ENCODE measurements around the gene XRCC2. TPM values are rescaled to one million over a fixed set of nuclear protein-coding genes. Genes with fewer than 3 reads are reported as not detected.

The XRCC2 gene
- total and polyA plus RNA-seq, 2 of the 8 experiments (the other 6 are each of a cell fraction or from before 2014, with no cell fraction given) = 14.6 to 34.0 TPM

GRCh38 chr7:152619027-152619739 lies 56.8 kb downstream of the XRCC2 start:
- Histone ChIP-seq H3K56ac (replicated peaks; ENCODE audit: insufficient read length, low read depth, low read length) (no peak overlapping the region), H2BK12ac (ENCODE audit: low read depth, low read length) (no peak overlapping the region), H3K4me1 (replicated peaks in 1 of 4; ENCODE audit: control insufficient read depth in 3 of 4, insufficient read depth in 4 of 4, low read length in 3 of 4) (no peaks in the 10 kb centered on the region), H2AFZ (ENCODE audit: low read length) (no peak overlapping the region), H3K9ac (replicated peaks in 1 of 4; ENCODE audit: extremely low read depth in 1 of 4, low read depth in 3 of 4, low read length in 3 of 4) (no peak overlapping the region), H2BK20ac (ENCODE audit: low read length) (no peak overlapping the region), H3K23me2 (ENCODE audit: low read depth, low read length) (no peaks in the 10 kb centered on the region), H3K23ac (ENCODE audit: insufficient read length) (no peak overlapping the region), H4K8ac (ENCODE audit: extremely low read depth, insufficient read depth, low read length) (no peak overlapping the region), H3K27me3 (replicated peaks in 1 of 4; ENCODE audit: control insufficient read depth in 3 of 4, extremely low read depth in 1 of 4, insufficient read depth in 3 of 4, low read length in 3 of 4) (no peaks in the 10 kb centered on the region), H3K27ac (ENCODE audit: low read depth, low read length) (no peak overlapping the region), H3K4ac (replicated peaks; ENCODE audit: insufficient read length, low read depth, low read length) (no peak overlapping the region), H3K36me3 (ENCODE audit: control insufficient read depth in 2 of 4, insufficient read depth in 4 of 4, low read length in 3 of 4) (no peaks in the 10 kb centered on the region), H4K5ac (ENCODE audit: insufficient read length, low read depth, low read length) (no peak overlapping the region), H3K79me2 (ENCODE audit: control insufficient read depth in 1 of 2, insufficient read depth in 2 of 2, low read length in 2 of 2) (no peaks in the 10 kb centered on the region), H3K9me3 (ENCODE audit: insufficient read depth in 2 of 2, low read depth in 1 of 2, low read length in 1 of 2) (no peaks in the 10 kb centered on the region), H3K14ac (ENCODE audit: insufficient read length) (no peak overlapping the region), H2BK5ac (ENCODE audit: low read depth, low read length) (no peak overlapping the region), H3K4me3 (ENCODE audit: extremely low read depth in 1 of 4, insufficient read depth in 2 of 4, low read depth in 3 of 4, low read length in 4 of 4) (no peak overlapping the region), H4K20me1 (replicated peaks in 1 of 2; ENCODE audit: control insufficient read depth in 1 of 2, insufficient read depth in 2 of 2, low read length in 2 of 2) (no peaks in the 10 kb centered on the region), H2BK15ac (ENCODE audit: low read length) (no peak overlapping the region), H3K79me1 (ENCODE audit: low read depth, low read length) (no peaks in the 10 kb centered on the region), H3K18ac (ENCODE audit: extremely low read depth, low read length) (no peak overlapping the region), H4K91ac (replicated peaks; ENCODE audit: insufficient read length, low read length) (no peak overlapping the region), H2AK5ac (ENCODE audit: low read depth, low read length) (no peak overlapping the region), H3K4me2 (ENCODE audit: insufficient read depth in 1 of 2, low read depth in 2 of 2, low read length in 2 of 2) (no peak overlapping the region), H2BK120ac (replicated peaks; ENCODE audit: low read depth, low read length) (no peak overlapping the region)
- WGBS, 2 experiments (ENCODE audit: extremely low coverage in 1 of 2, insufficient coverage in 1 of 2, insufficient read length in 1 of 2, insufficient replicate concordance in 2 of 2, low coverage in 1 of 2, low lambda C conversion rate in 2 of 2, missing lambda C conversion rate in 1 of 2) = 94% methylated on average over 11 of the region's 11 CpGs; no CpG with 5 or more reads in 1 of the 2 experiments
- ChIA-PET POLR2A (ENCODE audit: partially characterized antibody) (no interaction called here), CTCF (ENCODE audit: partially characterized antibody) (interaction anchor here (0.7 to 1.2 kb wide), 2 partner anchors 11 to 1589 kb away, joined by 3 to 5 read pairs; no protein-coding TSS in a partner anchor)
- FAIRE-seq (no peak), DNase-seq (ENCODE audit: low read depth in 1 of 2, low spot score in 2 of 2) (no peak)
- TF ChIP-seq SIX5 (IDR thresholded peaks at IDR 0.05; ENCODE audit: low read depth, low read length) (no peak), E2F6 (IDR thresholded peaks at IDR 0.05) (no peak), EZH2 (IDR thresholded peaks at IDR 0.05; ENCODE audit: low read depth, low read length, severe bottlenecking) (no peak), BACH1 (IDR thresholded peaks at IDR 0.05; ENCODE audit: low read length) (no peak), TCF12 (IDR thresholded peaks at IDR 0.05; ENCODE audit: low read depth, low read length) (no peak), TAF1 (IDR thresholded peaks at IDR 0.05; ENCODE audit: low read depth, low read length) (no peak), GTF2F1 (IDR thresholded peaks at IDR 0.05; ENCODE audit: borderline replicate concordance, low read depth, low read length) (no peak), SIN3A (conservative IDR thresholded peaks at IDR 0.05 in 1 of 2, IDR thresholded peaks at IDR 0.05 in 1 of 2; ENCODE audit: low read depth in 1 of 2, low read length in 2 of 2) (no peak), CHD1 (IDR thresholded peaks at IDR 0.05; ENCODE audit: low read depth, low read length) (no peak), SP4 (IDR thresholded peaks at IDR 0.05; ENCODE audit: low read length) (no peak)

Measured in H1 (cell line).